Activated CD4-positive, alpha-beta T cell treated with anti-CD3 and anti-CD28 coated beads for 24 hours (primary cell): ENCODE results near the gene CATSPERD.
"Not testable (repeated sequence)": the region's sequence is repeated elsewhere in the genome, so short reads cannot be mapped to it uniquely, and the experiment has no call there.

Source experiments
- DNase-seq, 2 donors: peaks; one replicate each; pipeline ENCODE4 v3.0.0-alpha.2; 2020; ENCODE audit warnings: low read depth in 2 of 2

Gene CATSPERD

DNA sequence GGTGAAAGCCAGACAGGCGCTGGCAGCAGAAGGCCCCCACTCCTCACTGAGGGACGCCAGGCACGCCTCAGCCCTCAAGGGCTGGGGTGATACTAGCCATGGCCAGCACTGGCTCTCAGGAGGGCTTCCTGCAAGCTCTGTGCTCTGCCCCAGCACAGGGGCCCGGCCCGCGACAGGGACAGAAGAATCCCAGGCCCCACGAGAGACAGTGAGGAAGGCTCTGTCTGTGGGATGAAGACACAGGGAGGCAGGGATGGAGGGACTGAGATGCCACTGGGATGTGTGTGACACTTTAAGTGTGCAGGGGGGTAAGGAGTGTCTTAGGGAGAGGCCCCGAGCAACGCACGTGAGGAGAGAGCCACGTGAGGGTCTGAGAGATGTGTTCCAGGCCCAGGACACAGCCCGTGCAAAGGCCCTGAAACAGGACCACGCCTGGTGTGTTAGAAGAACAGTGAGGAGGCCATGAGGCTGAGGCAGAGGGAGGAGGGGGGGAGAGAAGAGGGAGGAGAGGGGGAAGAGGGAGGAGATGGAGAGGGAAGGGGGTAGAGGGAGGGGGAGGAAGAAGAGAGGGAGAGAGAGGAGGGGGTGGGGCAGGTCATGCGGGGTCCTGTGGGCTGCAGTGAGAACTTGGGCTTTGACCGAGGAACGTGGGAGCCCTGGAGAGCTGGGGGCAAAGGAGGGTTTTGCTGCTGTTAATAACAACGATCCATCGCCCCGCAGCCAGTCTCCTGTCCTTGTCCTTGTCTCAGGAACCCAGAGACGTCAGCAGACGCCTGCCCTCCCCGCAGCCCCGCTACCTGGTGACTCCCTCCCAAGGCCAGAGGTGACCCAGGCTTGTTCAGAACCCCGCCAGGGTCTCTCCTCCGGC lies 23.2 kb upstream of the CATSPERD start:
- DNase-seq, result no peak

DNA sequence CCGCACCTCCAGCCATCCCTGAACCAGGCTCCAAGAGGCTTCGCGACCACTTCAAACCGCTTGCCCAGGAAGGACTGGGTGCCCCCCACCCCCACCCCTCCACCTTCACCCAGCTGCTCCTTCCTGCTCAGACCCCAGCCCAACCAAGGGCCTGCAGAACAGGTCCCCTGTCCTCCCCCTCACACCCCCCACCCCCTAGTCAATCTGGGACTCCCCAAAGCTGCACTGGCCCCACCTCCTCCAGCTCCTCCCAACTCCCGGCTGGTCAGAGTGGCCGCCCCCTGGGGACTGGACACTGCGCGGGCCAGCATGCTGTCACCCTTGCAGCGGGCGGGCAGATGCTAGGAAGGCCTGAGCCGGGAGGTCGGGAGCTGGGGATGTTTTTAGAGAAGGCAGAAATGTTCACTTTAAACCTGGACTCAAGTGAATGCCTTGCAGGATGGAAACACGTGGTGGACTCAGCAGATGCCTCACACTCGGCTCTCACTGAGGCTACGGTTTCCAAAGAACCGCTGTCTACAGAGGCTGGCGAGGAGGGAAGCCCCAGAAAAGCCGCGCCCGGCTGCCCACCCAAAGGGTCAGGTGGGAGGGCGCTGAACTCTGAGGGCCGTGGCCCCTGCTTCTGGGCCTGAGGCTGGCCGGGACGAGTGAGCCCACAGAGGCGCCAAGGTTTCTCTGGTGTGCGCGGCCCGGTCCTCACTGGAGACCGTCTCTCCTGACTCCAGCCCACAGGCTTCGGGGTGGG lies 22.4 kb upstream of the CATSPERD start:
- DNase-seq, result no peak

DNA sequence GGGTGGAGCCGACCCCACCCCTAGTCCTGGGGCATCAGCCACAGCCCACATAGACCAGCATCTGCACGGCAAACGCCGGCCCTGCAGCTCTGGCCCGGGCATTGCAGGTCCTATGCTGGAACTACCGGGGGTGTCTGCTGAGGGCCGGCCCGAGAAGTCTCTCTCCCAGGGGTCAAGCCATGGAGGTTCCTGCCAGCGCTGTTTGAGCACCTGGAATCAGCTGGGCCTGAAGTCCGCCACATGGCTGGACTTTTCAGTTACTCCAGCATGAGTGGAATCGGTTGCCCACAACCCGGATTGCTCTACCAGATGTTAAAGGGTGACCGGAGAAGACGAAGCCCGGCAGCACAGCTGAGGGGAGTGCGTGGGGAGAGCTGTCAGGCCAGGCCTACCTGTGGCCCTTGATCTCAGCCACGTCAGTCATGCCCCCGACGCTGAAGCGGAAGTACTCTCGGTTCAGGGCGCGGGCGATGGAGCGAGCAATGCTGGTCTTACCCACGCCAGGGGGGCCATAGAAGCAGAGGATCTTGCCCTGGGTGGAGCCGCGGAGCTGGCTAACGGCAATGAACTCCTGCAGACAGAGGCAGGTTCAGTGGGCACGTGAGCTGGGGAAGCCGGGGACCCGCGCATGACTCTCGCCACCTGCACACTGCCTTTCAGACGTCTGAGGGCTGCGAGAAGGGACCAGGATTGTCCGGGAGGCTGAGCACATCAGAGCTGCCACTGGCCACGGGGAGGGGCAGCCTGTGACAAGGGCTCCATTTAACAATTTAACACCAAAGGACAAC lies 21.6 kb upstream of the CATSPERD start:
- no peak for DNase-seq

DNA sequence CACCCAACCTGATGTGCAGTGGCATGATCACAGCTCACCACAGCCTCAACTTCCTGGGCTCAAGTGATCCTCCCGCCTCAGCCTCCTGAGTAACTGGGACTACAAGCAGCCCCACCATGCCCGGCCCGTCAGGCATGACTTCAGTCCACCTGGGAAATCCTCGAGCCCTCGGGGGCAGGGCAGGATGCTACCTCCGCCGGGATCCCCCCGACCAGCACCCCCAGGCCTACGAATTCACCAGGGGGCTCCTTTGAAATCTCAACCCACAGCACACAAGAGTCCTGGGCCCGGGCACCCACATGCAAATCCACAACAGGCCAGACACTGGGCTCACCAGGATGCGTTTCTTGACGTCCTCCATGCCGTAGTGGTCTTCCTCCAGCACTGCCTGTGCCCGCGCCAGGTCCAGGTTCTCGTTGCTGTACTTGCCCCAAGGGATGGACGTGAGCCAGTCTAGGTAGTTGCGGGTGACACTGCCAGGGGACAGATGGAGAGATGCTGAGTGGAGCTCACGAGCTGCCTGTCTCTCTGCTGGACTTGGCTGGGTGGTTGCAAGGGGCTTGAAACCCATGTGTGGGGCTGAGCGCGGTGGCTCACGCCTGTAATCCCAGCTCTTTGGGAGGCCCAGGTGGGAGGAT lies 19.9 kb upstream of the CATSPERD start:
- no peak for DNase-seq

DNA sequence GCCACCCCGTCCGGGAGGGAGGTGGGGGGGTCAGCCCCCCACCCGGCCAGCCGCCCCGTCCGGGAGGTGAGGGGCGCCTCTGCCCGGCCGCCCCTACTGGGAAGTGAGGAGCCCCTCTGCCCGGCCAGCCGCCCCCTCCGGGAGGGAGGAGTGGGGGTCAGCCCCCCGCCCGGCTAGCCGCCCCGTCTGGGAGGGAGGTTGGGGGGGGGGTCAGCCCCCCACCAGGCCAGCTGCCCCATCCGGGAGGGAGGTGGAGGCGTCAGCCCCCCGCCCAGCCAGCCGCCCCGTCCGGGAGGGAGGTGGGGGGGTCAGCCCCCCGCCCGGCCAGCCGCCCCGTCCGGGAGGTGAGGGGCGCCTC lies 18.4 kb upstream of the CATSPERD start:
- DNase-seq, result not testable (repeated sequence)

DNA sequence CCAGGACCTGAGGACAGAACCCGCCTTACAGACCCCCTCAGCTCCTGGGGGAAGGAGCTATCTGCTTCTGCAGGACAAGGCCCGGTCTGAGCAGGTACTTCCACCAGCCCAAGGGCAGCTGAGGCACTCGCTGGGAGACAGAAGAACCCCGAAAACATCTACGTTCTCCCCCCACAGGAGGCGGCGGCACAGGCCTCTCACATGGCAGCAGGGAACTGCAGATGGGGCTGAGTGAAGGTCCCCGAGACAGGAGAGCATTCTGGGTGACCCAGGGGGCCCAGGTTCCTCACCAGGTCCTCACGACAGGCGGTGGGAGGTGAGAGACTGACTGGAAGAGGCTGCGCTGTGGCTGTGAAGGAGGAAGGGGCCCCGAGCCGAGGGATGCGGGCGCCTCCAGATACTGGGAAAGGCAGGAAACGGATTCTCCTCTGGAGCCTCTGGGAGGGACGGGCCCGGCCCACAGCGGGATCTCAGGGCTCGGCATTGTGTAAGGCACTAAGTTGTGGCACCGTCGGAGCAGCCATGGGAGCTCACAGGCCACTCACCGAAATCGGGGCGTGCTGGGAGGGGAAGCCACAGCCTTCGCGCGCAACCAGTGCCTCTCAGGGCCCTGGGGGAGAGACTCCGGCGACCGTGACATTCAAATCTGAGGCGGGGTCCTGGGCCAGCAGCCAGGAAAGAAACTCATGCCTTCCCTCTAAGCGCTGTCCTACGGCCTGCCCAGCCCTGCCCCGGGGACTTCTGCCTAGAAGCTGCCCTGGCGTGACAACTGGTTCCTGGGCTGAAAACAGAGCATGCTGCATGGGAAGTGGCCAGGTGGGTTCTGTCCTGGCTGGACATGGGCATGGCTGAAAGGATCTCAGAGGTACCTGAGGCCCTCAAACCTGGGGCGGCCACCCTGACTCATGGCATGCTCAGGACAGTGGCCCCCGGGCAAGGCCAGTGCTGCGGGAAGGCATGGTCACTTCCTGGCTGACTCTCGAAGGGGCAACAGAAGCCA lies 16.3 kb upstream of the CATSPERD start:
- DNase-seq, result no peak

DNA sequence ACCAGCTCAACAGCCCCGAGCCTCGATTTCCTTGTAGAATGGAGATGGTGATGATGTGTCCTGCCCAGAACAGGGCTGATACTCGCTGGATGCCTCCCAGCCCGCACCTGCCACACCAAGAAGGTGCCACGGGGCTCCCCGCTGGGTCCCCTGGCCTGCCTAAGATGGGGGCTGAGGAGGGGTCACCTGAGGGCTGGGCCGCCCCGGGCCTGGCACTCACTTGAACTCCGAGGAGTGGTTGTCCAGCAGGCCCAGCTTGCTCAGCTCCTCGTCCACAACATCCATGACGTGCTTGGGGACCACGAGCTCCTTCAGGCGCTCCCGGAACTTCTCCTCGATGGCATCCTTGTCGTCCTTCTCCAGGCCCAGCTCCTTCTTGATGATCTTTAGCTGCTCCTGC lies 14.9 kb upstream of the CATSPERD start:
- DNase-seq, result no peak

DNA sequence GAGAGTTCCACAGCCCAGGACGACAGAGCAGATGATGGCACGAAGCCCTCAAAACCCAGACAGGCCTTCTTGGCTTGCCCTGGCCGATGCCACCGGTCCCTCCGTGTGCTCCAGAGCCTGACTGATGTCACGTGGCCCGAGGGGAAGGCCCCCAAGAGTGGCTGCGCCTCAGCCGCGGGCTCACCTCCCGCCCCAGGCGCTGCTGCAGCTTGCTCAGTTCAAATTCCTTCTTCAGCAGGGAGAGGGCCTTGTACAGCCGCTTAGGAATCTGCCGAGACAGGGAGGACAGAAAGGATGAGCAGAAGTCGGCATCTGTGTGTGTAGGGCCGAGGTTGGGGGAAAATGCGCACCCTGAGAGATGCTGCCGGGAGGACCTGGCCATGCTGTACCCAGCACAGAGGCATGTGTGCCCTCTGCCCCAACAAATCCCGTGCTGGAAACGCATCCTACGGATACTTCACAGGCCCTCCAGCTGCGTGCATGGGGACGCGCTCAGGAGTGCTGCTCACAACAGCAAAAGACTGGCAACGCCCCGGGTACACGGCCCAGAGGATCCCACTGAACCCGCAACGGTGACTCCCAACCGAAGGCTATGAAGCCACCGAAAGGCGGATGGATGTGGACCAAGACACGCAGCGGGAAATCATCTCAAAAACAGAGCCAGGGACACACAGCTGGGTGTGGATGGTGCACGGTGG lies 13.4 kb upstream of the CATSPERD start:
- DNase-seq, result no peak

DNA sequence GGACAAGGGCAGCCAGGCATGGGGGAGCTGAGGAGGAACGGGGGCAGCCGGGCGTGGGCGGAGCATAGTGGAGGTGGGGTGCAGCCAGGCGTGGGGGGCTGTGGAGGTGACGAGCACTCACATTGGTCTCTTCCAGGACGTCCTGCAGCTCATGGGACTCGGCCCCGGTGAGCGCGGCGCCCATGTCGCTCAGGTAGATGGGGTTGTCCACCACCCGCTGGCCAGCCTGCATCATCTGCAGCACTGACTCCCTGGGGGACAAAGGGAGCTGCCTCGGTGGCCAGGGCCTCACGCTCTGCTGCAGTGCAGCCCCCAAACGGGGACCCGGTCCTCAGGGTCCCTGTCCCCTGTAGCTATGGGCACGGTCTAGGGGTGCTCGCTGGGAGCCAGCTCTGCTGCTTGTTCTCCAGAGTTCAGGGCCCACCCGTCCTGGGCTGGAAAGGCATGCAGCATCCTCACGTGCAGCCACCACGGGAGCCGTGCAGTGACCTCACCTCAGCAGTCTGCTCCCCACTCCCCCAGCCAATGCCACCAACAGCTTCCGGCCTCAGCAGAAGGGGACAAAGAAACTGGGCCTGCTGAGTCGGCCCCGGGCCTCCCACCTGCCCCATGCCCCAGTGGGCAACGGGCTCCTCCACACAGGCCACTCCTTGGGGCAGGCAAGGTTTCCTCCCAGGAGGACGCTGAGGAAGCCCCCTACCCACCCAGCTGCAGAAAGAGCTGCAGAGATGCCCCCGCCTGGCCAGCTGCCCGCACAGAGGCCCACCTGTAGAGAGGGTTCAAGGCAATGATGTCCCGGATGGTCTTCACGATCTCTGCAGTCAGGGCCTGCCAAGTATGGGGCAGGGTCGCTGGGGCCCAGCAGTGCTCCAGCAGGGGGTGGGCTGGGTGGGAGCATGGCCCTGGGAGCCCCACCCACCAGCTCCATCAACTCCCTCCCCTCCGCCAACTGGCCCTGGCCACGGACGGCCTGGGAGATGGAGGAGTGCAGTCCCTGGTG lies 12.6 kb upstream of the CATSPERD start:
- DNase-seq, result no peak

DNA sequence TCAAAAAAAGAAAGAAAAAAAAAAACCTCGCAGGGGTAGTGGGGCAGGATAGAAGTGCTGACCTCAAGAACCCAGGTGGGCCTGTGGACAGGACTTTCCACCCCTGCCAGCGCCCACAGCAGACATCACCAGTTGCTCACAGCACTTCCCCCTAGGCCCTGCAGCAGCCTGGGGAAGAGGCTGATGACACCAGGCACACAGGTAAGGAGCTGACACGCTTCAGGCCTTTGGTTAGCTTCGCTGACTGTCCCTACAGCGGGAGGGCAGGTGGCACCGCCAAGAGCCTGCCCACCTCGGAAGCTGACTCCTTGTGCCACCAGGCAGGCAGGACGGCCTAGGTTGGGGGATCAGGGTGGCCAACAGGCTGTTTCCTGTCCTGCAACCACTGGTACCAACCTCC lies 9.4 kb upstream of the CATSPERD start:
- DNase-seq, result no peak

DNA sequence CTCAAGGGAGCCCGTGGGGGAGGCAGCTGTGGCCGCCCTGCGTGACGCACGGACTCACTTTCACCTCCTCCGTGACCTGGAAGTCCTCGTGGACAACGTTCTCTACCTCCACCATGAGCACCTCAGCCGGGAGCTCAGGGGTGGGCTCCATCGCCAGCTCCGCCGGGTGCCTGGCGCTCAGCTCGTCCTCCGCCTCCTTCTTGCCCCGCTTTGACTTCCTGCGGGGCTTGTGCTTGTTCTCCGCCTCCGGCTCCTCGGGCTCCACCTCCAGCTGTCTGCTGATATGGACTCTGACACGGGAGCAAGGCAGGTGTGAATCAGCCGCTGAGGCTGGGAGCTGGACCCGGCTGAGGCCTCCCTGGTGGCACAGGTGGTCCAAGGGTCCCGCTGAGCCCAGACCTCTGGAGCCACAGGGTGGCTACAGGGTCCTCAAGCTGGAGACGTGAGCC lies 8.7 kb upstream of the CATSPERD start:
- no peak for DNase-seq

DNA sequence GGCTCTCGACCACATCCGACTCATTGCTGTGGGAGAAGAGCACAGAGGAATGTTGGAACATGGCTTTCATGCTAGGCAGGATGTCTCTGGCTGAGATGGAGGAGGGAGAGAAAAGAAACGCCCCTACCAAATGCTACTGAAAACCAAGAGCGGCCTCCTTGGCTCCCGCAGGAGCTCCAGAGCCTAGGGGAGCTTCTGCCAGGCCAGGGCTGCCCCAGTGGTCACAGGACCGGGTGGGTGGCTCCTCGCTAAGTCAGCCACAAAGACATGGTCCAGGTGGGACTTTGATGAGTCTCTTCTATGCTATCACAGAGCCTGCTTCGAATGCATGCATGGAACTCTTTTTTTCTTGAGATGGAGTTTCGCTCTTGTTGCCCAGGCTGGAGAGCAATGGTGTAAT lies 7.2 kb upstream of the CATSPERD start:
- no peak for DNase-seq

DNA sequence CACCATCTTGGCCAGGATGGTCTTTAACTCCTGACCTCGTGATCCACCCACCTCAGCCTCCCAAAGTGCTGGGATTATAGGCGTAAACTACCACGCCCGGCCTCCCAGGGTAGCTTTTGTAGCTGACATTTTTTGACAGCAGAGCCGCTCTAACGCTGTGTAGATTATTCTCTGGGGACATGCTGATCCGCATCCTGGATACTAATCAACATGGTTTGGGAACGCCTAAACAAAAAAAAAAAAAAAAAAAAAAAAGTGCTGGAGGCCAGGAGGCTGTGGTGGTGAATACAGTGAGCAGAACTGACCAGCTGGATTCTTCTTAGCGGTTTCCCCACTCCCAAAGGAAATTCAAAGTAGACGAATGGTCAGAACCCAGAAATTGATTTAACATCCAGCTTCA lies 5.6 kb upstream of the CATSPERD start:
- DNase-seq, result no peak

DNA sequence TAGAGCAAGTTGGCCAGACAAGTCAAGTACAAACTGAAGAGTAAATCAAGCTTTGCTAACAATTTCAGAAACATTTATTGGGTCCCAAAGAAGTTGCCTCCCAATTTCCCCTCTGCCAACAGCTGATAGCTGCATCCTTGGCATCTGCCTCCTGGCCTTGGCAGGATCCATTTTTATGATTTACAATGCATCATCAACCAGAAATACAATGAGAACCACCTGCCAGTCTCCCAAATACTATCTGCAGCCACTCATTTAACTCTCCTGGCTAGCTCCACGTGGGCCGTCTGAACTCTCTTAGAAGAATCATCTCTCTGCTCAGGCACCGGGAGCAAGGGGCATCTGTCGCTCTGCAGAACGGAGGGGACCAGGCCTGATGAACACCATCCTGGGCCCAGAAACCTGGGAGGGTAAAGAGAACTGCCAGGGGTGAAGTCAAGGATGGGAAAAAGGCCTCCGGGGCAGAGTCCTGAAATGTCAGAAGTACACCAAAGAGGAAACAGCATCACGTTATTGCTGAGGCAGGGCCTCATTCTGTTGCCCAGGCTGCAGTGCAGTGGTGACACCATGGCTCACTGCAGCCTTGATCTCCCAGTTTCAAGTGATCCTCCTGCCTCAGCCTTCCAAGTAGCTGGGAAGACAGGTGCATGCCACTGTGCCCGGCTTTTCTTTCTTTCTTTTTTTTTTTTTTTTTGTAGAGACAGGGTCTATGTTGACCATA lies 3.1 kb upstream of the CATSPERD start:
- no peak for DNase-seq

DNA sequence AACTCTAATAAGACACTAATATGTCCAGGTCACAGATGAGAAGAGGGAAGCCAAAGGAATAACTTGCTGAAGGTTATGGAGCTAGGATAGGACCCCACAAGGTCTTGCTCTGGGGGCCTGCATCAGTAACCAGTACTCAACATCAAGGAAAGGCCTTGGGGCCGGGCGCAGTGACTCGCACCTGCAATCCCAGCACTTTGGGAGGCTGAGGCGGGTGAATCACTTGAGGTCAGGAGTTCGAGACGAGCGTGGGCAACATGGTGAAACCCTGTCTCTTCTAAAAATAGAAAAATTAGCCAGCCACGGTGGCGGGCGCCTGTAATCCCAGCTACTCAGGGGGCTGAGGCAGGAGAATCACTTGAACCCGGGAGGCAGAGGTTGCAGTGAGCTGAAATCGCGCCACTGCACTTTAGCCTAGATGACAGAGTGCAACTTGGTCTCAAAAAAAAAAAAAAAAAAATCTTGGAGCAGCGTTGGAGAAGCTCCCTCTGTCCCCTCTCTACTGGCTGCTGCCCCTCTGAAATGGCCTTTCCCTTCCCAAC lies 2.3 kb upstream of the CATSPERD start:
- DNase-seq, result no peak

DNA sequence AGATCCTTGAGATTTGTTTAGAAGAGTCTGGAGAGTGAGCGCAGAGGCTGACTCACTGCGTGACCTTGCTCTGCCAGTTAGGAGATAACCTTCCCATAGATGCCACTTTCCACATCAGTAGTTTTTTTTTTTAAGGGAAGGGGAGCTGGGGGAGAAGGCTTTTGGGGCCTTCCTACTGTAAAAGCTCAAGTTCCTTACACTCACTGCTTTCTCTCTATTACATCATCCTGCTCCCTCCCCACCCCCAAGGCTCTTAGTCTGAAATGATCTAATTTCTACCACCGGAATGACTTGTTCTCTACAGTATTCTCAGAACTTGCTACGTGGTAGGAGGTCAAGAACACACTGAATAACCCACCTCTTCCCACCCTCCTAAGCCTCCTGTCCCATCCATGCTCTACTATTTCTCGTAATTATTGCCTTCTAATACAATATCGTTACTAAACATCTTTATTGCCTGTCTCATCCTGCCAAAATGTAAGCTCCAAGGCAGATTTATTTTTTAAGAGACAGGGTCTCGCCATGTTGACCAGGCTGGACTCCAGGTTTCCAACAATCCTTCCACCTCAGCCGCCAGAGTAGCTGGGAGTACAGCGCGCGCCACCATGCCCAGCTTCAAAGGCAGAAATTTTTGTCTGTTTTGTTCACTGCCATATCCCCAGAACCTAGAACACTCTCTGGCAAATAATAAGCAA lies 1.7 kb upstream of the CATSPERD start:
- peak in 1 of 2 donors; percentile 54 for DNase-seq

DNA sequence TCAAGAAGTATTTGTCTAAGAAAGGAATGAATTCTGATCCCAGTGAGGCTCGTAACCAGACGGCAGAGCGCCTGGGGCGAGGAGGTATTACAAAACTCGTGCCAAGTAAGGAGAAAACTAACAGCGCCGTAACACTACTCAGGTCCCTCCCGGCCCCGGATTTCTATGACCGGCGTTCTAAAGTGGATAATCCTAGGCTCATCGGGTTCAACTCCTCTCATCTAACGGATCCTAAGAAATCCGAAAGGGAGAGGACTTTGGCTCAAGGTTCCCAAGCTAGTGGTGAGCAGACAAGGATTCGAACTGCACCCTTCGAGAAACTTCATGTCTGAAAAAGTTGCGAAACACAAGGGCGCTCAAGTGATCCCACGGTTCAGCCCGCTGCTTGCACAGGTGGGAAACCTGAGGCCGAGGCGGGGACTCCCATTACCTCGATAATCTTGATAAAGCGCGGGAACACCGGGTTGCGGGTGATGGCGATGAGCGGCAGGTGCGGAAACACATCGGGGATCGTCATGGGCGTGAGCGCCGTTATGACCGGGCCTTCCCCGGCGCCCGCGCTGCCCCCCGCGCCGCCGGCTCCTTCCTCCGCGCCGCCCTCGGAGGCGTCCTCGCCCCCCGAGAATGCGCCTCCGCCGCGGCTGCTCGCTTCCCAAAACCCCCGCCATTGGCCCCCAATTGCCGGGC lies 1.0 kb upstream of the CATSPERD start:
- DNase-seq, result no peak
